ENCODE measurements around the gene SORBS2. TPM values are rescaled to one million over a fixed set of nuclear protein-coding genes. Genes with fewer than 3 reads are reported as not detected.

The SORBS2 gene
- total RNA-seq, 1 donor from 2014 or later = 819 TPM

- intact Hi-C loops (cut with DNase I) = no loop called here
- DNase-seq = peak; percentile 81
- peak; percentile 89 for ATAC-seq (ENCODE audit: poor library complexity)
These were observed 269.2 kb downstream of the SORBS2 start for GRCh38 chr4:185542626-185543315.

- intact Hi-C loops (cut with DNase I) = no loop called here
- peak; percentile 71 for DNase-seq
- ATAC-seq (ENCODE audit: poor library complexity) = peak; percentile 55
These were observed 270.7 kb downstream of the SORBS2 start for GRCh38 chr4:185541251-185541727.

GRCh38 chr4:185540487-185541120 lies 271.4 kb downstream of the SORBS2 start:
- DNase-seq = no peak
- intact Hi-C loops (cut with DNase I) = no loop called here

GRCh38 chr4:185540040-185540439 lies 272.0 kb downstream of the SORBS2 start:
- ATAC-seq (ENCODE audit: poor library complexity) (no peak), DNase-seq (no peak)

More at GRCh38 chr4:185540487-185541120, 271.4 kb downstream of the SORBS2 start:
- ATAC-seq (ENCODE audit: poor library complexity) = no peak

GRCh38 chr4:185538806-185539205 lies 273.2 kb downstream of the SORBS2 start:
- ATAC-seq (ENCODE audit: poor library complexity) (no peak), DNase-seq (no peak)
- intact Hi-C loops (cut with DNase I) = loop anchor here (10.0 kb wide), 1 partner anchor 56 kb away; no protein-coding TSS in a partner anchor

More at GRCh38 chr4:185540040-185540439, 272.0 kb downstream of the SORBS2 start:
- intact Hi-C loops (cut with DNase I) = no loop called here

- peak; percentile 47 for DNase-seq
- intact Hi-C loops (cut with DNase I) = loop anchor here (10.0 kb wide), 1 partner anchor 58 kb away; no protein-coding TSS in a partner anchor
- ATAC-seq (ENCODE audit: poor library complexity) = peak; percentile 59
These were observed 275.6 kb downstream of the SORBS2 start for GRCh38 chr4:185536411-185536709.

GRCh38 chr4:185535612-185536410 lies 276.2 kb downstream of the SORBS2 start:
- no peak for DNase-seq
- no peak for ATAC-seq (ENCODE audit: poor library complexity)
- intact Hi-C loops (cut with DNase I) = loop anchor here (10.0 kb wide), 1 partner anchor 59 kb away; no protein-coding TSS in a partner anchor
